ENCODE data around the gene RSRC1. TPM values are rescaled to one million over a fixed set of nuclear protein-coding genes. Genes with fewer than 3 reads are reported as not detected.
"Not testable (repeated sequence)": the region's sequence is repeated elsewhere in the genome, so short reads cannot be mapped to it uniquely, and the experiment has no call there.

RSRC1 gene
- total RNA-seq, 1 donor from 2014 or later, result 28.5 TPM

DNA sequence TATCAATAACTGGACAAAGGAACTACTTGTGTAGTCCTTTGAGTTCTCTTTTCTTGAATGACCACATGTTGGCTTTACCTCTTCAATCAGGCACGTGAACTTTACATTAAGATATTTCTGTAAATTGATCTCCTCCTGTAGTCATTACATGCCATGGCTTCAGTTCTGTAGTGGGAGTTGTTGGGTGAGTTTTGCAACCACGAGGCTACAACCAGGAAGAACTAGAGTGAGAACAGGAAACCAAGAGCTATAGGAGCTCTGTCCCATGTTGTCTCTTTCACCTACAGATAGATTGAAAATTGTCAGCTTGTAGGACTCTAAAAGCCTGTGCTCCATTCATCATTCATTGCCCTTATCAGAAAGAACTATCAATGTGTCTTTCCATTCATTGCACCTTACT lies 2.0 kb downstream of the RSRC1 start:
- Mint-ChIP-seq H3K36me3 (ENCODE audit: low read depth, unreplicated experiment) (no peaks in the 10 kb centered on the region), H3K27ac (ENCODE audit: unreplicated experiment) (no peak overlapping the region), H3K9me3 (ENCODE audit: unreplicated experiment) (no peaks in the 10 kb centered on the region), H3K4me3 (ENCODE audit: unreplicated experiment) (no peak overlapping the region), H3K27me3 (ENCODE audit: low read depth, unreplicated experiment) (peaks cover 19% of the 10 kb centered on the region), H3K4me1 (ENCODE audit: low read depth, unreplicated experiment) (peaks cover 7% of the 10 kb centered on the region)
- FAIRE-seq (no peak), DNase-seq (ENCODE audit: low read depth) (no peak)
- Histone ChIP-seq H3K4me2 (ENCODE audit: low read length) (no peak overlapping the region), H3K4me1 (ENCODE audit: insufficient read depth, low read length) (peaks cover 6% of the 10 kb centered on the region), H3K36me3 (ENCODE audit: insufficient read depth, low read length) (no peaks in the 10 kb centered on the region), H3K27ac (ENCODE audit: low read depth, low read length) (no peak overlapping the region), H3K9ac (ENCODE audit: low read length) (no peak overlapping the region), H2AFZ (ENCODE audit: low read depth, low read length) (no peak overlapping the region), H3K27me3 (ENCODE audit: insufficient read depth, low read length) (peaks cover 28% of the 10 kb centered on the region), H3K79me2 (ENCODE audit: insufficient read depth, low read length) (peaks cover 26% of the 10 kb centered on the region), H3K9me3 (ENCODE audit: insufficient read depth, low read depth, low read length) (no peaks in the 10 kb centered on the region), H4K20me1 (ENCODE audit: insufficient read depth, low read length) (no peaks in the 10 kb centered on the region), H3K4me3 (ENCODE audit: insufficient read depth, low read depth, low read length) (no peak overlapping the region)
- TF ChIP-seq EZH2 (IDR thresholded peaks at IDR 0.05; ENCODE audit: insufficient read depth, low read length) (no peak), CTCF (IDR thresholded peaks at IDR 0.05; ENCODE audit: insufficient read depth, low read depth, low read length) (no peak)

- not testable (repeated sequence) for H3K27me3 Mint-ChIP-seq (ENCODE audit: low read depth, unreplicated experiment); FAIRE-seq
Measured at GRCh38 chr3:158113595-158113994, 3.7 kb downstream of the RSRC1 start.

GRCh38 chr3:158120330-158120729 lies 10.4 kb downstream of the RSRC1 start:
- H3K9ac ChIP-seq (ENCODE audit: low read length), result no peak overlapping the region
- FAIRE-seq, result no peak
- Mint-ChIP-seq H3K4me3 (ENCODE audit: unreplicated experiment) (no peak overlapping the region), H3K27me3 (ENCODE audit: low read depth, unreplicated experiment) (no peaks in the 10 kb centered on the region), H3K36me3 (ENCODE audit: low read depth, unreplicated experiment) (peaks cover 7% of the 10 kb centered on the region), H3K4me1 (ENCODE audit: low read depth, unreplicated experiment) (no peaks in the 10 kb centered on the region), H3K27ac (ENCODE audit: unreplicated experiment) (no peak overlapping the region), H3K9me3 (ENCODE audit: unreplicated experiment) (peaks cover 6% of the 10 kb centered on the region)
- H3K27me3 ChIP-seq (ENCODE audit: insufficient read depth, low read length), result no peaks in the 10 kb centered on the region
- H3K27ac ChIP-seq (ENCODE audit: low read depth, low read length), result no peak overlapping the region
- no peak for DNase-seq (ENCODE audit: low read depth)
- no peak overlapping the region for H3K4me3 ChIP-seq (ENCODE audit: insufficient read depth, low read depth, low read length)
- H4K20me1 ChIP-seq (ENCODE audit: insufficient read depth, low read length), result no peaks in the 10 kb centered on the region
- peaks cover 3% of the 10 kb centered on the region for H3K79me2 ChIP-seq (ENCODE audit: insufficient read depth, low read length)
- no peaks in the 10 kb centered on the region for H3K4me1 ChIP-seq (ENCODE audit: insufficient read depth, low read length)
- H2AFZ ChIP-seq (ENCODE audit: low read depth, low read length), result no peak overlapping the region
- H3K36me3 ChIP-seq (ENCODE audit: insufficient read depth, low read length), result peaks cover 5% of the 10 kb centered on the region
- H3K9me3 ChIP-seq (ENCODE audit: insufficient read depth, low read depth, low read length), result no peaks in the 10 kb centered on the region
- H3K4me2 ChIP-seq (ENCODE audit: low read length), result no peak overlapping the region
- no peak for TF ChIP-seq CTCF (IDR thresholded peaks at IDR 0.05; ENCODE audit: insufficient read depth, low read depth, low read length)
- no peak for TF ChIP-seq EZH2 (IDR thresholded peaks at IDR 0.05; ENCODE audit: insufficient read depth, low read length)

More at GRCh38 chr3:158113595-158113994, 3.7 kb downstream of the RSRC1 start:
- not testable (repeated sequence) for H3K36me3 Mint-ChIP-seq (ENCODE audit: low read depth, unreplicated experiment); H3K9ac ChIP-seq (ENCODE audit: low read length); H3K27ac ChIP-seq (ENCODE audit: low read depth, low read length); DNase-seq (ENCODE audit: low read depth); H3K4me1 Mint-ChIP-seq (ENCODE audit: low read depth, unreplicated experiment); H4K20me1 ChIP-seq (ENCODE audit: insufficient read depth, low read length); H3K4me1 ChIP-seq (ENCODE audit: insufficient read depth, low read length); H3K4me3 ChIP-seq (ENCODE audit: insufficient read depth, low read depth, low read length); H3K36me3 ChIP-seq (ENCODE audit: insufficient read depth, low read length); H2AFZ ChIP-seq (ENCODE audit: low read depth, low read length); H3K27ac Mint-ChIP-seq (ENCODE audit: unreplicated experiment); H3K4me2 ChIP-seq (ENCODE audit: low read length); H3K9me3 ChIP-seq (ENCODE audit: insufficient read depth, low read depth, low read length); H3K9me3 Mint-ChIP-seq (ENCODE audit: unreplicated experiment); H3K4me3 Mint-ChIP-seq (ENCODE audit: unreplicated experiment)
- Histone ChIP-seq H3K27me3 (ENCODE audit: insufficient read depth, low read length) (peaks cover 11% of the 10 kb centered on the region), H3K79me2 (ENCODE audit: insufficient read depth, low read length) (peaks cover 29% of the 10 kb centered on the region)

Measured in astrocyte (in vitro differentiated cells and primary cell).